MCF 10A (cell line): ENCODE results near the gene NUFIP1. TPM values are rescaled to one million over a fixed set of nuclear protein-coding genes. Genes with fewer than 3 reads are reported as not detected.
A peak's percentile ranks its signal among the peaks of the same experiment; 100 is the strongest.

ENCODE experiments used
- BruUV-seq: library from RNA; stranded (reverse); fragments of 400-500 nt; replicated peaks from 2 replicates; lab custom pipeline; 2021; lab: Mats Ljungman, UMichigan
- CTCF ChIA-PET: fragments of 300-600 bp; sonication (Branson Sonifier 250); formaldehyde crosslinking; extraction: SDS; loops from one replicate; lab custom pipeline; 2021; ENCODE audit warnings: antibody characterized with exemption, inconsistent platforms; lab: Yijun Ruan, JAX
- POLR2A ChIA-PET: fragments of 300-600, 350-650 bp; sonication (Branson Sonifier 250); formaldehyde crosslinking; extraction: SDS; loops from one replicate; lab custom pipeline; 2020; ENCODE audit warnings: antibody characterized with exemption, inconsistent platforms; lab: Yijun Ruan, JAX
- DNase-seq: peaks from one replicate; pipeline ENCODE4 v3.0.0-alpha.2; 2018; ENCODE audit not compliant: unreplicated experiment
- H3K27ac Mint-ChIP-seq: one replicate; pipeline ENCODE4 v1.8.0; 2022; ENCODE audit warnings: mild to moderate bottlenecking, low read depth, mixed read lengths; ENCODE audit not compliant: unreplicated experiment
- H3K27me3 Mint-ChIP-seq: one replicate; pipeline ENCODE4 v1.8.0; 2022; ENCODE audit warnings: mixed read lengths; ENCODE audit not compliant: insufficient read depth, unreplicated experiment
- H3K36me3 Mint-ChIP-seq: one replicate; pipeline ENCODE4 v1.8.0; 2022; ENCODE audit warnings: mild to moderate bottlenecking, moderate library complexity, mixed read lengths; ENCODE audit not compliant: insufficient read depth, unreplicated experiment
- H3K4me1 Mint-ChIP-seq: one replicate; pipeline ENCODE4 v1.8.0; 2022; ENCODE audit warnings: mixed read lengths; ENCODE audit not compliant: insufficient read depth, unreplicated experiment
- H3K4me3 Mint-ChIP-seq: one replicate; pipeline ENCODE4 v1.8.0; 2022; ENCODE audit warnings: mild to moderate bottlenecking, moderate library complexity, mixed read lengths; ENCODE audit not compliant: unreplicated experiment
- H3K9me3 Mint-ChIP-seq: one replicate; pipeline ENCODE4 v1.8.0; 2022; ENCODE audit warnings: mixed read lengths; ENCODE audit not compliant: unreplicated experiment
- CTCF ChIP-seq: fragments of 200-600 bp; IDR thresholded peaks from one replicate; pipeline ENCODE4 v1.8.0; 2022; ENCODE audit warnings: antibody characterized with exemption, mild to moderate bottlenecking; ENCODE audit not compliant: unreplicated experiment
- intact Hi-C: fragments of 100-400 bp; cut with micrococcal nuclease; formaldehyde crosslinking; loops from 2 replicates; pipeline ENCODE4 v1.14.1; 2022
- total RNA-seq: library from RNA; stranded (reverse); gene quantifications from 2 replicates; pipeline ENCODE4 v1.2.3, GENCODE V29; 2022

Gene NUFIP1
- total RNA-seq, 1 experiment from 2014 or later: 9.7 TPM

GRCh38 chr13:45004096-45004495 lies 14.8 kb upstream of the NUFIP1 start:
- no TSS peak for BruUV-seq
- intact Hi-C loops: no loop called here
- POLR2A ChIA-PET: no interaction called here
- no peak for TF ChIP-seq CTCF
- Mint-ChIP-seq H3K9me3 (no peaks in the 10 kb centered on the region), H3K36me3 (peaks cover 55% of the 10 kb centered on the region), H3K27me3 (no peaks in the 10 kb centered on the region), H3K4me3 (no peak overlapping the region), H3K27ac (no peak overlapping the region), H3K4me1 (no peaks in the 10 kb centered on the region)
- CTCF ChIA-PET: interaction anchor here (1.0 kb wide), 1 partner anchor 306 kb away, joined by 3 read pairs; no protein-coding TSS in a partner anchor
- no peak for DNase-seq

- TF ChIP-seq CTCF: no peak
- intact Hi-C loops: no loop called here
- Mint-ChIP-seq H3K27ac (no peak overlapping the region), H3K9me3 (no peaks in the 10 kb centered on the region), H3K27me3 (no peaks in the 10 kb centered on the region), H3K4me1 (no peaks in the 10 kb centered on the region), H3K4me3 (no peak overlapping the region), H3K36me3 (peaks cover 48% of the 10 kb centered on the region)
- no TSS peak for BruUV-seq
- DNase-seq: no peak
- ChIA-PET CTCF (no interaction called here), POLR2A (no interaction called here)
These were observed 14.1 kb upstream of the NUFIP1 start for GRCh38 chr13:45003417-45003816.

- POLR2A ChIA-PET: interaction anchor here (0.6 to 1.2 kb wide), 4 partner anchors 12 to 507 kb away, joined by 3 to 5 read pairs (median 4); no protein-coding TSS in a partner anchor
- intact Hi-C loops: no loop called here
- DNase-seq: no peak
- Mint-ChIP-seq H3K36me3 (peaks cover 8% of the 10 kb centered on the region), H3K27ac (peak overlapping the region; percentile 98), H3K9me3 (no peaks in the 10 kb centered on the region), H3K27me3 (no peaks in the 10 kb centered on the region), H3K4me1 (peaks cover 25% of the 10 kb centered on the region), H3K4me3 (peak overlapping the region; percentile 95)
- TF ChIP-seq CTCF: no peak
- CTCF ChIA-PET: no interaction called here
- no TSS peak for BruUV-seq
These were observed 670 bp upstream of the NUFIP1 start for GRCh38 chr13:44989941-44990340.

GRCh38 chr13:44978328-44978727 lies 10.9 kb downstream of the NUFIP1 start:
- H3K4me1 Mint-ChIP-seq: no peaks in the 10 kb centered on the region
- DNase-seq: no peak
- H3K4me3 Mint-ChIP-seq: no peak overlapping the region
- no peaks in the 10 kb centered on the region for H3K9me3 Mint-ChIP-seq
- no TSS peak for BruUV-seq
- peaks cover 37% of the 10 kb centered on the region for H3K36me3 Mint-ChIP-seq
- no peak overlapping the region for H3K27ac Mint-ChIP-seq
- CTCF ChIA-PET: no interaction called here
- H3K27me3 Mint-ChIP-seq: no peaks in the 10 kb centered on the region
- POLR2A ChIA-PET: no interaction called here
- no peak for TF ChIP-seq CTCF
- intact Hi-C loops: no loop called here
